Right lung (tissue), 5 donors: ENCODE measurements around the gene XDH. TPM values are rescaled to one million over a fixed set of nuclear protein-coding genes. Genes with fewer than 3 reads are reported as not detected.

Experiments
- DNase-seq, 2 donors: peaks; one replicate each; pipeline ENCODE4 v3.0.0-alpha.2; 2013
- polyA plus RNA-seq, 5 donors: library from polyadenylated mRNA; unstranded; fragments of 120-200 nt; gene quantifications; one replicate each; pipeline versions ENCODE4 v1.2.1 to v1.2.3, GENCODE V29; 2013; ENCODE audit warnings: inconsistent platforms in 1 of 5, low replicate concordance in 1 of 5; ENCODE audit not compliant: insufficient read length in 5 of 5, insufficient read depth in 1 of 5

XDH gene
- polyA plus RNA-seq, 5 donors, result 0.04 to 0.45 (median 0.10) TPM

- DNase-seq, result no peak
These were observed 10.2 kb downstream of the XDH start for GRCh38 chr2:31404302-31404701.

DNA sequence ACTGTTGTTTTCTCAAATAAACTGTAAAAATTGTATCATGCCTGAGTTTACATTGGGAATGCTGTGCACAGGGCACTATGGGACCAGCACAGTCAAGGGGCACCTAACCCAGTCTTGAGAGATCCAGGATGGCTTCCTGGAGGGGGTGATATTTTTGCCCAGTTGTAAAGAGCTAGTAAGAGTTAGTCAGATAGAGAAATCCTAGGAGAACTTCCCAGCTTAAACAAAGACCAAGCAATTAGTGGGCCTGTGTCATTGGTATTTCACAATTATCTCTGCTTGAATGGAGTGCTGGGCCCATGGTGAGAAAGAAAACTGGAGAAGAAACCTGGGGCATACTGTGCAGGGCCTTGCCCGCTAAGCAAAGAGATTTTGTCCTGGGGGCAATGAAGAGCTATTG lies 12.2 kb downstream of the XDH start:
- DNase-seq, result no peak

DNA sequence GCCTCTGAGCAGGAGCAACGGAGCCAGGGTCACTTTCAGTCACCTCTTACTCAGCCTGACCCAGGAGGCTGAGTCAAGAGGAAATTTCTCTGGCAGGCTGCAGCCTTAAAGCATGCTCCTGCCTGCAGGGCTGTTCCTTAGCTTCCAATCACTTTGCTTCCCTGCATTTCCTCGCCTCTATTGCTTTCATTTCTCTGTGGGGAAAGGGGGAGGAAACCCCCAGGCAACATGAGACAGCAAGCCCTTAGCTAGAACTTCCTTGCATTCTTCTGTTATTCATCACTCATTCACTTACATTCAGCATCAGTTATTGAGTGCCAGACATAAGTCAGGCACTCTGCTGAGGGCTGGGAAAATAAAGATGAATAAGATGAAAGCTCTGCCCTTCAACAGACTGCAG lies 13.0 kb downstream of the XDH start:
- DNase-seq, result no peak

DNA sequence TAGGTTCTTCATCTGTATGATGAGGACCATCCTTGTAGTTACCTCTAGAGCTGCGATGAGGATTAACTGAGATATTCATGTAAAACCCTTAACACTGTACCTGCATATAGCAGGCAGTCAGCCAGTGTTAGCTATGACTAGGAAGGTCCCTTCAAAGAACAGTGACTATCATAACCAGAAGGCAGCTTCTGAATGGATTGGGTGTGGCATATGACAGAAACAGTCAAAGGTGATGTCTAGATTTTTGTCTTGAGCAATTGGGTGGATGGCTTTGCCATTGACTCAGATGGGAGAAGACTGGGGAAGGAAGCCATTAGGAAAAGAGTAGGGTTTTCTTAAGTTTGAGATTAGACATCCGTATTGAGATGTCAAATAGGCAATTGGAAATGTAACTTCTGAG lies 15.7 kb downstream of the XDH start:
- no peak for DNase-seq

DNA sequence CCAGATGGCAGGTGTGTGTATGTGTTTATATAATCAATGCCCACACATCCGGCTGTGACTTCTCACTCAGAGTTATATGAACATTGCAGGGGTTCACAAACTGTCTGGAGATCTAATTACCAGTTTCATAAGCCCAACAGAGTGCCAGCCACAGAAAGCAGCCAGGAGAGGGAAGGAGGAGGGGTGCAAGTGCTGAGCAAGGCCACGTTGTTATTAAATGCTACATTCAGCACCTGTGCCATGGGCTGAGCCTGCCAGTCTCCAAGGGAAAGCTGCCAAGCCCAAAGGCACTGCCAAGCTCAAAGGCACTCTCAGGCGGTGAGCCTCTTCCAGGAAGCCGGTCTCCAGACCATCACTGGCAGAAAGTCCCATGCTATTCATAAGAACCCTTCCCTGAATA lies 17.4 kb downstream of the XDH start:
- DNase-seq, result no peak

DNA sequence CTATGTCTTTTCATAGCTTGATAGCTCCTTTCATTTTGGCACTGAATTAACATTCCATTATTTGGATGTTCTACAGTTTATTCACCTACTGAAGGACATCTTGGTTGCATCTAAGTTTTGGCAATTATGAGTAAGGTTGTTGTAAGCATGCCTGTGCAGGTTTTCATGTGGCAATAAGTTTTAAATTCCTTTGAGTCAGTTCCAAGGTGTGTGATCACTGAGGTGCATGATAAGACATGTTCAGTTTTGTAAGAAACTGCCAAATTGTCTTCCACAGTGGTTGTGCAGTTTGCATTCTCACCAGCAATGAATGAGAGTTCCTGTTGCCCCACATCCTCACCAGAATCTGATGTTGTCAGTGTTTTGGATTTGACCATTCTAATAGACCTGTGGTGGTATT lies 24.2 kb downstream of the XDH start:
- no peak for DNase-seq

- DNase-seq, result no peak
These were observed 25.8 kb downstream of the XDH start for GRCh38 chr2:31388736-31389135.

- DNase-seq, result no peak
These were observed 26.7 kb downstream of the XDH start for GRCh38 chr2:31387850-31388249.

- no peak for DNase-seq
These were observed 27.9 kb downstream of the XDH start for GRCh38 chr2:31386648-31387047.

DNA sequence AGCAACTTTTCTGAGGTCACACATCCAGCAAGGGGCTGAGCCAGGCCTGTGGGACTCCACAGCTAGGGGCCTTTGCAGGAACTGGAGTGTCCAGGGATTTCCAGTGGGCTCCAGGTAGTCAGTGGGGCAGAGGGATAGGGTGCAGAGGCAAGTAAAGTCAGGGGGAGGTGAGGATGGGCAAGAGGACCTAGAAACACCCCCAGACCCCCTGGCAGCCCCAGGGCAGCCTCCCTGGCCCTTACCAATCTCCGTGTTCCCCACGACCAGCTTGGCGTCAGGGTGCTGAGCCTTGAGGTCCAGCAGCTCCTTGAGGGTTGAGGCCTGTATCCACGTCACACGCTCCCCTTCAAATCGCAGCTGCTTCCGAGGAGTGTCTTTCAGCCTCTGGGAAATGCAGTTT lies 28.4 kb downstream of the XDH start:
- DNase-seq, result no peak

GRCh38 chr2:31384771-31385276 lies 29.7 kb downstream of the XDH start:
- DNase-seq, result no peak

DNA sequence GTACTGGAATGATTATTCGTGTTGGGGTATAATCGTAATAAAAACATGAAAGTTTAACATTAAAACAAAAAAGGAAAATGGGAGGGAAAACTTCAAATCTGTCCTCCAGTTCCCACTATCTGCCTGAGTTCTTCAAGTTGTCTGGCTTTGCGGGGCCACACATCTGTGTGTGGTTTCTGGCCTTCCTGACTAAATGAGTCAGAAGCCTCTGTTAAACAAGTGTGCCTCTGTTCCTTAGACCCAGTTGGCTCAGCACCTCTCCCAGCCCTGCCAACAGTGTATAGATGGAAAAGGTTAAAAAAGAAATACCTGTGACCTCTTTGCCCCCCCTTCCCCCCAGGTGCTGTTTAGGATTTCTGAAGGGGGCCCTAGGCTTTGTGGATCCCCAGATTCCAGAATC lies 30.2 kb downstream of the XDH start:
- no peak for DNase-seq

DNA sequence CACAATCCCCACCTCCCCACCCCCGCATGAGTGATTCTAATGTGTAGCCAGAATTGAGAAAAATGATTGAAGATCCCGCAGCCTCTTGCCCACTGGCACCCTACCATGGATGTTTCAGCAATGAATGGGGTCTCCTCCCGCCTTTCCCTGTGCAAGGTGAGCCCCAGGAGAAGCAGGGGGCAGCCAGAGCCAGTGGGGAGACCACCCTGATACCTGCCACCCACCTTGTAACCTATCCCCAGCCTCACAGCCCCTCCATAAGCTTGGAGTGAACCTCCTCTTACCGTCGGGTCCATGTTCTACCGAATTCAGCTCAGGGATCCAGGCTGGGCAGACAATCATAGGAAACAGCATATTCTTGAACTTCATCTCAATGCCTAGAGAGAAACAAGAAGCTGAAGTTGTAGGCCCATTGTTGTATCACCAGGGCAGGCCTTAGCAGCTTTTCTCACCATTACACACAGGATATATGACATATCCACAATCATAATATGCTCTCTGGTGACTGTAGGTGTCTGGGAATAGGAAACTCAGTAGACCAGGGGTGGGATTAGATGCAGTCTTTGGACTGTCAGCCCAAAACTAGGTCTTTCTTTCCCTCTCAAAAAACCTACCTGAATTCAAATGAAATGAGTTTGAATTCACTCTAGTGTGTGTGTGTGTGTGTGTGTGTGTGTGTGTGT lies 30.9 kb downstream of the XDH start:
- no peak for DNase-seq

DNA sequence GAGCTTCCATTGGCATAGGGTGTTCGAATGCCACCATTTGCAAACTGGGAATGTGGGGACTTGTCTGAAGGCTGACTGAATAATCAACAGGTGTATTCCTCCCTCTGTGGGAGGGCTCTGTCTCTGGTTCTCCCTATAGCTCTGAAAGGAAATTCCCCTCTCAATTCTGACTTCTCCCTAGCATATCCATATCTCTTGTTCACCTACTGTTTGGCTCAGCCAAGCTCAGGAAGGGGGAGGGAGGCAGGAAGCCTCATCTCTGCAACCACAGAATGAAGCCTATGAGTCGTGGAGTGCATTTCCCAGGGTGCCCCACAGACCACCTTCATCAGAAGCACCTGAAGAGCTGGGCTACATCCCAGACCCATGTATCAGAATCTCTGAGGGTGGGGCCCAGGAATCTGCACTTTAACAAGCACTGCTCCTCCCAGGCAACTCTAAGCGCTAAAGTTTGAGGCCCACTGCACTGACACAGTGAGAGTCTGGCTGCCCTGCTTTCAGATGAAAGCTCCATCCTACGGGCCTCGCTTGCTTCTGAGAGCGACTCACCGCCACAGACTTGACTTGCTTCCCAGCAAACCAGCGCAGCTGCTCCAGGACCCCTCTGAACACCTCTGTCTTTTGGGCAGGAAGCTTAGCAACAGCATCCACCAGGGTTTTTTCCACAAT lies 32.0 kb downstream of the XDH start:
- no peak for DNase-seq

GRCh38 chr2:31381601-31382000 lies 32.9 kb downstream of the XDH start:
- no peak for DNase-seq

DNA sequence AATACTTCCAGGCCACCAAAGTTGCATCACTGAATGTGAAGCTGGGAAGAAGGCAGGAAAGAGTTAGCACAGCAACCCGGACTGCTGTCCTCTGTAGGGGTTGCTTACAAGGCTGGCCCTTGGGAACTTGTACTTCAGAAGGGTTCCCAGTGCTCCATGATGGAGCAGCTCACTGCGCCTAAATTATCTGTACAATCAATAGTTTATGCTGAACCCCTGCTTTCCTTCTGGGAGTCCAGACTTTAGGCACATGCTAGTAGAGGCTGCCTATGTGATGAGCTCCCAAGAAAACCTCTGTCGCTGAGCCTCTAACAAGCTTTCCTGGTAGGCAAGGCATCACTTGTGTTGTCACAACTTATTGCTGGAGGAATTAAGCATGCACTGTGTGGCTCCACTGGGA lies 34.3 kb downstream of the XDH start:
- DNase-seq, result no peak

DNA sequence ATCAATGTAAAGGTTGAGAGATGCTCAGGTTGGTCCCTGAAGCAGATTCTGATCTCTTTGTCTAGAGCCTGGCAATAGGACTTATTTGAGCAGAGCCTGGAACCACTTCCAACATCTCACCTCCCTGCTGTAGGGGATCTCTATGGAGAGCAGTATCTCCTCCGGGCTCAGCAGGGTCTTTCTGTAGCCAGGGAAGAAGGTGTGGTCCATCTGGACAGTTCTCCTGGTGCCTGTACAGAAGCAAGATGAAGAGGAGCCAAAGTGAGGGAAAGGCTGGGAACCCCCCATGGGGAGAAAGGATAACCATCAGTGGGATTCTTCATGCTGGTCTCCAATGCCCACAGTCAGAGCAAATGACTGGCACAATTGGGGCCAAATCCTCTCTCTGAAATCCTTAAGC lies 34.8 kb downstream of the XDH start:
- no peak for DNase-seq

DNA sequence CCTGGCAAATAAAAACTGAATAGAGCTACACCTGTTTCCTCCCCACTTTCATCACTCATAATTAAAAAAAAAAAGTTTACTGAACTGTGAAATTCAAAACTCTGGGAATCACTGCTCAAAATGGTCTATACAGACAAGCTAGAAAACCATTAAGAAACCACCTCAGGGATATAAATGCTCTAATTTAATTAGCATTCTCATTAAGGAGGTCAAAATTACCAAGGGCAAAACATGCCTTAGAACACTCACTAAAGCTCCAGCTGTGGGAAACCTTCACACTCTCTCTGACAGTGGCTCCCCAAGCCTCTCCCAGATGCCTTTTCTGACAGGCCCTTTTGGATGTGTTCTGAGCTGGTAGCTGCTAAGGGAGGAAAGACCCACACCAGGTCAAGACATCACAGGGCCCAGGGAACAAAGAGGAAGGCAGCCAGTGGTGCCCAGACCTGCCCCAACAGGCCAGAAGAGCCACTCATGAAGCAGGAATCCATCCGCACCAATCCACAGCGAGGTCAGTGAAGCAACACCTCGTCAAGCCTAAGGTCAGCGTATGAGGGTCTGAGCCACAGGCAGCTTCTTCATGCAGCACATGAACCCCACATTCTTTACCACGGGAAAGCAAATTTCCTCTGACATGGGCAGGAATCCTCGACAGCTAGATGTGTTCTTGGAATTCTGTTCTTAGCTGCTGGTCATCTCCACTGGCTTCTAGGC lies 35.6 kb downstream of the XDH start:
- DNase-seq, result no peak

- no peak for DNase-seq
These were observed 36.2 kb downstream of the XDH start for GRCh38 chr2:31378389-31378788.

DNA sequence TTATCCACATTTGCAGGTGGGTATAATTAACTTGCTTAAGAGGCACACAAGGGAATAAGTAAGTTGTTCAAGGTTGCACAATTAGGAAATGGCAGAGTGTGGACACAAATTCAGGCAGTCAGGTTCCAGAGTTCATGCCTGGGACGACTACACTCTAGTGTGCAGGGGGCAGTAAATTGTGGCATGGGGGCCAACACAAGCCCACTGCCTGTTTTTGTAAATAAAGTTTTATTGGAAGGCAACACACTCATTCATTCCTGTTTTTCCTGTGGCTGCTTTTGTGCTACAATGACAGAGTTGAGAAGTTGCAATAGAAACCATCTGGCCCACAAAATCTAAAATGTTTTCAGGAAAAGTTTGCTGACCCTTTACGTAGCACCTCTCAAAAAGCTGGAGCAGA lies 41.4 kb downstream of the XDH start:
- DNase-seq, result no peak

DNA sequence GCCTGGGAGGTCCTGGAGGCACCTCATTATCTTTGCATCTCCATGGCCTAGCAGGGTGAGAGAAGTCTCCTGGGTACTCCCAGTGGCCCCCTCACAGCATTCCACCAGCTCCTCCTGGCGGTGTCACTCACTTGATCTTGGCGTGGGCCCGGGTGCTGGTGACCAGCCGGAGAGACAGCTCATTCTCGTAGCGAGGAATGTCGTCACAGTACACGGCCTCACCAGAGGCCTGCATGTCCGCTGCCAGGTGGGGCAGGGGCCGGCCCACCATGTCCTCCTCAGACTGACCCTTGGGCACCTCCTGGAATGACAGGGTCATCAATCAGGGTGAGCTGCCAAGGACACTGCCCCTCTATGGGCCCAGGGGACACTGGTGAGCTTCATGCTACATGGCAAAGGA lies 42.4 kb downstream of the XDH start:
- DNase-seq, result no peak

GRCh38 chr2:31371691-31372090 lies 42.9 kb downstream of the XDH start:
- DNase-seq, result no peak

GRCh38 chr2:31366733-31367132 lies 47.8 kb downstream of the XDH start:
- no peak for DNase-seq
